Prostate gland (tissue), 2 donors: ENCODE data around the gene IL12A. TPM values are rescaled to one million over a fixed set of nuclear protein-coding genes. Genes with fewer than 3 reads are reported as not detected.

Experiments
- DNase-seq: peaks from one replicate; pipeline ENCODE4 v3.0.0-alpha.2; 2019; ENCODE audit warnings: low spot score
- H3K27ac ChIP-seq, 2 donors: fragments of 200-600 bp; sonication (generic); 2 replicates each; pipeline ENCODE4 v1.5.1; 2017 to 2019
- H3K27me3 ChIP-seq: fragments of 200-600 bp; sonication (generic); replicated peaks from 2 replicates; pipeline ENCODE4 v1.5.1; 2019; ENCODE audit not compliant: insufficient read depth
- H3K36me3 ChIP-seq, 2 donors: fragments of 200-600 bp; sonication (generic); 1 replicate in 1 of 2; 2 replicates in 1 of 2; pipeline versions ENCODE4 v1.5.1 to v1.8.1; 2017 to 2019
- H3K4me1 ChIP-seq: fragments of 200-600 bp; sonication (generic); replicated peaks from 2 replicates; pipeline ENCODE4 v1.5.1; 2019
- H3K4me3 ChIP-seq, 2 donors: fragments of 200-600 bp; sonication (generic); 2 replicates each; pipeline ENCODE4 v1.5.1; 2017 to 2019
- H3K9me3 ChIP-seq: fragments of 200-600 bp; sonication (generic); 2 replicates; pipeline ENCODE4 v1.5.1; 2017
- CTCF ChIP-seq, 4 experiments: fragments of 200-600 bp in 2 of 4; fragments of 450-650 bp in 2 of 4; sonication (generic) in 2 of 4; IDR thresholded peaks; 1 replicate in 3 of 4; 2 replicates in 1 of 4; pipeline ENCODE4 v1.5.1; 2016 to 2019; ENCODE audit warnings: antibody characterized with exemption in 4 of 4, mild to moderate bottlenecking in 2 of 4, moderate library complexity in 2 of 4
- POLR2A ChIP-seq: fragments of 450-650 bp; IDR thresholded peaks from one replicate; pipeline ENCODE4 v1.6.1; 2016; ENCODE audit warnings: antibody characterized with exemption, mild to moderate bottlenecking
- POLR2AphosphoS5 ChIP-seq: sonication (generic); formaldehyde crosslinking; IDR thresholded peaks from one replicate; pipeline ENCODE4 v1.6.1; 2017; ENCODE audit warnings: antibody characterized with exemption
- WGBS: methylation state at CpG from one replicate; pipeline ENCODE4 v1.1.5; 2018; 5-methylcytosine and 5-hydroxymethylcytosine counted together
- intact Hi-C: fragments of 100-400 bp; cut with DNase I; formaldehyde crosslinking; loops from one replicate; pipeline ENCODE4 v1.14.2; 2022
- total RNA-seq, 2 donors: library from RNA; depleted of rRNA; stranded (reverse); fragments of >200 nt; gene quantifications; one replicate each; pipeline ENCODE4 v1.1.0, GENCODE V29; 2016

Gene IL12A
- total RNA-seq, 2 donors from 2014 or later, result 1.3 TPM

GRCh38 chr3:159953325-159954085, 35.1 kb upstream of the IL12A start:
- no peak for DNase-seq
- WGBS, result 73% methylated on average over 2 of the region's 2 CpGs
- Histone ChIP-seq H3K4me1 (no peaks in the 10 kb centered on the region), H3K36me3 (no peaks in the 10 kb centered on the region), H3K27ac (no peak overlapping the region), H3K4me3 (no peak overlapping the region), H3K27me3 (no peaks in the 10 kb centered on the region), H3K9me3 (no peaks in the 10 kb centered on the region)
- no peak for TF ChIP-seq POLR2AphosphoS5
- TF ChIP-seq CTCF (IDR thresholded peaks at IDR 0.05), result no peak
- no peak for TF ChIP-seq POLR2A
- intact Hi-C loops, result no loop called here

DNA sequence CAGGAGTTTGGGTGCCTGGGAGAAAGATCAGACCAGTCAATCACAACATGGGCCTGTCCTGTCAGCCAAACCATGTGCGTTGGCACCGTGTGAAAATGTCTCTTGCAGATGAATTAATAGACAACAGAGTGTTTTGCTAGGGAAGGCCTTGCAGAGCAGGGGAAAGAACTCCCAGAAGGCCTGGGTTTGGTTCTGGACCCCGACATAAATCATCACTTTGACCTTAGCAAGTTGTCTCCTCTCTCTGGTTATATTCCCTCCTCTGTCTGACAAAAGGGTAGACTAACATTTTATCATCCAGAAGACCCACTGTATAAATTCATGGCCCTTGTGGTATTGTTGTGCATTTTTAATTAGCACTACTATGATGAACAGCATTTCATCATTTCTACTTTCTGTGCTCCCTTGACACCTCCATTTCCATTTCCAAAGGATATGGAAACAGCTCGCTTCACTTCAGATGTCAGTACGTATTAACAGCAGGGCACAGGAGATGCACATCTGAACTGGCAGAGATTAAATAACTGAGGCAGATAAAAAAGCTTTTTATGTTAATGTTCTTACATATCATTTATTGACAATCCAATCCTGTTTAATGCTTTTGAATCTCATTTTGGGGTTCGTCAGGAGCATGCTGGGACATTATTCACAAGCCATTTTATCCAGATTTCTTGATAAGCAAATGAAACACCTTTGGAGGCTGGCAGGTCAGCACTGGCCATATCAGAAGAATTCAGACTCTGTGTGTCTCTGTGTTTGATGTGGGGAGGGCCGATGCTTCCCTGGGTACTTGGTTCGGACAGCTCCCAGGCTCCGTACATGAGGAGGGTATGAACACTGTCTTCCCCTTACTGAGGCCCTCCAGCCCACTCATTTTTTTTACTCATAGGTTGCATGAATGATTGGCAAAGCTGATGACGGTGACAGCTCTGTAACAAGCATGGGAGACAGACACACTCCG, 28.2 kb upstream of the IL12A start:
- H3K4me3 ChIP-seq, result no peak overlapping the region
- H3K4me1 ChIP-seq, result no peaks in the 10 kb centered on the region
- DNase-seq, result no peak
- WGBS, result 82% methylated on average over 11 of the region's 11 CpGs
- no peaks in the 10 kb centered on the region for H3K9me3 ChIP-seq
- H3K36me3 ChIP-seq, result no peaks in the 10 kb centered on the region
- intact Hi-C loops, result no loop called here
- no peak overlapping the region for H3K27ac ChIP-seq
- no peaks in the 10 kb centered on the region for H3K27me3 ChIP-seq
- no peak for TF ChIP-seq CTCF (IDR thresholded peaks at IDR 0.05)
- TF ChIP-seq POLR2AphosphoS5, result no peak
- TF ChIP-seq POLR2A, result no peak

- no peaks in the 10 kb centered on the region for H3K27me3 ChIP-seq
- H3K4me3 ChIP-seq, result no peak overlapping the region
- WGBS, result 87% methylated on average over 7 of the region's 7 CpGs
- DNase-seq, result no peak
- intact Hi-C loops, result no loop called here
- H3K27ac ChIP-seq, result no peak overlapping the region
- no peaks in the 10 kb centered on the region for H3K9me3 ChIP-seq
- H3K4me1 ChIP-seq, result no peaks in the 10 kb centered on the region
- H3K36me3 ChIP-seq, result no peaks in the 10 kb centered on the region
- TF ChIP-seq POLR2A (no peak), POLR2AphosphoS5 (no peak), CTCF (IDR thresholded peaks at IDR 0.05) (no peak)
These were observed 24.3 kb upstream of the IL12A start for GRCh38 chr3:159964166-159964973.

DNA sequence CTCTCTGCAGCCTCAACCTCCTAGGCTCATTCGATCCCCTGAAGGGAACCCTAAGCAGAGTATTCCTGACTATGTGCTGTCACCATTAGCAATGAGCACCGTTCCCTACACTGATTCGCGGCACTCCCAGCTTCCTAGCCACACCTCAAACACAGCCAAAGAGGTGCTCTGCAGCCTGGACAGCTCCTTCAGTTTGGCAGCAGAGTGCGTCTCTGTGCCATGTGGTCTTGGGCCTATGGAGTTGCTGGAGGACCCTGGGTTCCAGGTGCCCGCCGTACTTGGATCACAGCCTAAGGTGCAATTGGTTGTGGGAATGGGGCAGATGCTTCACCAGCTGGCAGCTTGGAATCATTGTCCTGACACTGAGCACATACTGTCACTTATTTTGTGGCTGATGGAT, 17.3 kb upstream of the IL12A start:
- Histone ChIP-seq H3K36me3 (no peaks in the 10 kb centered on the region), H3K4me1 (no peaks in the 10 kb centered on the region), H3K4me3 (no peak overlapping the region), H3K9me3 (no peaks in the 10 kb centered on the region), H3K27ac (no peak overlapping the region), H3K27me3 (no peaks in the 10 kb centered on the region)
- no peak for DNase-seq
- intact Hi-C loops, result no loop called here
- 87% methylated on average over 7 of the region's 7 CpGs for WGBS
- TF ChIP-seq POLR2AphosphoS5, result no peak
- no peak for TF ChIP-seq POLR2A
- no peak for TF ChIP-seq CTCF (IDR thresholded peaks at IDR 0.05)
